Spleen (tissue), 11 donors: ENCODE data around the gene GATC. TPM values are rescaled to one million over a fixed set of nuclear protein-coding genes. Genes with fewer than 3 reads are reported as not detected.

Experiments used
- DNase-seq: peaks from one replicate; pipeline ENCODE4 v3.0.0-alpha.2; 2020
- H3K27ac ChIP-seq, 8 donors: fragments of 200-600 bp; sonication (generic) in 7 of 8; 1 replicate in 4 of 8; 2 replicates in 4 of 8; pipeline versions ENCODE4 v1.5.0 to v1.8.0; 2016 to 2021; ENCODE audit warnings: inconsistent platforms in 4 of 8, mild to moderate bottlenecking in 4 of 8, moderate library complexity in 1 of 8
- H3K27me3 ChIP-seq, 7 donors: fragments of 200-600 bp; sonication (generic) in 6 of 7; replicated peaks in 1 of 7; 1 replicate in 4 of 7; 2 replicates in 3 of 7; pipeline versions ENCODE4 v1.5.0 to v1.8.0; 2016 to 2021; ENCODE audit warnings: inconsistent platforms in 3 of 7, mild to moderate bottlenecking in 1 of 7
- H3K36me3 ChIP-seq, 6 donors: fragments of 200-600 bp; sonication (generic) in 5 of 6; 1 replicate in 4 of 6; 2 replicates in 2 of 6; pipeline versions ENCODE4 v1.5.0 to v1.8.0; 2016 to 2021; ENCODE audit warnings: inconsistent platforms in 2 of 6
- H3K4me1 ChIP-seq, 6 donors: fragments of 200-600 bp; sonication (generic) in 5 of 6; 1 replicate in 3 of 6; 2 replicates in 3 of 6; pipeline versions ENCODE4 v1.5.0 to v1.8.0; 2016 to 2021; ENCODE audit warnings: inconsistent platforms in 3 of 6
- H3K4me3 ChIP-seq, 8 donors: fragments of 200-600 bp; sonication (generic) in 7 of 8; 1 replicate in 4 of 8; 2 replicates in 4 of 8; pipeline versions ENCODE4 v1.5.0 to v1.8.0; 2016 to 2021; ENCODE audit warnings: inconsistent platforms in 4 of 8, mild to moderate bottlenecking in 4 of 8, moderate library complexity in 2 of 8
- H3K9me3 ChIP-seq, 8 donors: fragments of 200-600 bp; sonication (generic) in 7 of 8; 1 replicate in 4 of 8; 2 replicates in 4 of 8; pipeline versions ENCODE4 v1.5.0 to v1.8.0; 2016 to 2021; ENCODE audit warnings: inconsistent platforms in 4 of 8
- POLR2A ChIP-seq, 3 donors: fragments of 450-650 bp; IDR thresholded peaks; one replicate each; pipeline ENCODE4 v1.5.1; 2017; ENCODE audit warnings: antibody characterized with exemption in 3 of 3, mild to moderate bottlenecking in 1 of 3
- POLR2AphosphoS5 ChIP-seq, 3 donors: sonication (generic); formaldehyde crosslinking; IDR thresholded peaks; one replicate each; pipeline ENCODE4 v1.5.1; 2017; ENCODE audit warnings: antibody characterized with exemption in 3 of 3
- WGBS, 5 donors: extraction: QIAGEN DNeasy Blood & Tissue Kit in 3 of 5; methylation state at CpG; one replicate each; pipeline versions ENCODE4 v1.1.5 to v1.1.7; 2013 to 2018; 5-methylcytosine and 5-hydroxymethylcytosine counted together
- intact Hi-C: fragments of 100-400 bp; cut with DNase I; formaldehyde crosslinking; loops from one replicate; pipeline ENCODE4 v1.15.0; 2023; ENCODE audit warnings: low total_unique reads
- polyA plus RNA-seq, 3 donors: library from polyadenylated mRNA; stranded (reverse); fragments of 200-250 nt; gene quantifications; one replicate each; pipeline ENCODE4 v1.2.1, GENCODE V29; 2013
- total RNA-seq, 7 donors: library from RNA; depleted of rRNA in 3 of 7; stranded (reverse); fragments of >200 nt in 3 of 7; fragmentation: NEBNext Ultra II Directional in 4 of 7; extraction: Animal tissue kit (Norgen Biotek cat#: 25700) in 4 of 7; gene quantifications; one replicate each; pipeline versions ENCODE4 v1.1.0 to v1.2.1, GENCODE V29; 2016 to 2021
- TF ChIP-seq, protein P1 (sequence below), 11 experiments: fragments of 200-600 bp in 7 of 11; fragments of 450-650 bp in 4 of 11; sonication (generic) in 4 of 11; IDR thresholded peaks in 8 of 11; conservative IDR thresholded peaks in 3 of 11; 1 replicate in 7 of 11; 2 replicates in 4 of 11; pipeline versions ENCODE4 v1.4.0 to v1.8.0; 2016 to 2021; ENCODE audit warnings: antibody characterized with exemption in 11 of 11, inconsistent platforms in 4 of 11, mild to moderate bottlenecking in 1 of 11
- donor health status: healthy with polysubstance abuse.
- donor health status: DM: no; HTN: no; CAD: no; lungs with moderate emphysema.
- donor health status: DM: no; HTN: no; CAD: no.
- donor health status: Bipolar disorder and iron deficiency.
- donor health status: healthy.
- donor health status: DM: no; HTN: no; CAD: no.
- donor health status: DM: yes; HTN: yes; CAD: no.

The GATC gene
- total and polyA plus RNA-seq, 10 donors: 7.0 to 26.0 (median 20.2) TPM

- no peaks in the 10 kb centered on the region for H3K27me3 ChIP-seq
- peaks cover 0 to 25% (median 16%) of the 10 kb centered on the region in 6 donors for H3K36me3 ChIP-seq
- peak; percentile 74 for DNase-seq
- H3K4me3 ChIP-seq: peak overlapping the region; percentile 88 to 97 (median 94)
- TF ChIP-seq, protein P1, sequence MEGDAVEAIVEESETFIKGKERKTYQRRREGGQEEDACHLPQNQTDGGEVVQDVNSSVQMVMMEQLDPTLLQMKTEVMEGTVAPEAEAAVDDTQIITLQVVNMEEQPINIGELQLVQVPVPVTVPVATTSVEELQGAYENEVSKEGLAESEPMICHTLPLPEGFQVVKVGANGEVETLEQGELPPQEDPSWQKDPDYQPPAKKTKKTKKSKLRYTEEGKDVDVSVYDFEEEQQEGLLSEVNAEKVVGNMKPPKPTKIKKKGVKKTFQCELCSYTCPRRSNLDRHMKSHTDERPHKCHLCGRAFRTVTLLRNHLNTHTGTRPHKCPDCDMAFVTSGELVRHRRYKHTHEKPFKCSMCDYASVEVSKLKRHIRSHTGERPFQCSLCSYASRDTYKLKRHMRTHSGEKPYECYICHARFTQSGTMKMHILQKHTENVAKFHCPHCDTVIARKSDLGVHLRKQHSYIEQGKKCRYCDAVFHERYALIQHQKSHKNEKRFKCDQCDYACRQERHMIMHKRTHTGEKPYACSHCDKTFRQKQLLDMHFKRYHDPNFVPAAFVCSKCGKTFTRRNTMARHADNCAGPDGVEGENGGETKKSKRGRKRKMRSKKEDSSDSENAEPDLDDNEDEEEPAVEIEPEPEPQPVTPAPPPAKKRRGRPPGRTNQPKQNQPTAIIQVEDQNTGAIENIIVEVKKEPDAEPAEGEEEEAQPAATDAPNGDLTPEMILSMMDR (IDR thresholded peaks at IDR 0.05 in 8 of 11, conservative IDR thresholded peaks at IDR 0.05 in 3 of 11): no peak
- TF ChIP-seq POLR2A (IDR thresholded peaks at IDR 0.05): no peak
- TF ChIP-seq POLR2AphosphoS5 (IDR thresholded peaks at IDR 0.05): no peak
- no peaks in the 10 kb centered on the region for H3K9me3 ChIP-seq
- peak overlapping the region; percentile 93 to 99 (median 98) for H3K27ac ChIP-seq
- H3K4me1 ChIP-seq: peaks cover 28 to 81% (median 57%) of the 10 kb centered on the region in 6 donors
- intact Hi-C loops: no loop called here
- WGBS, 5 donors: 65 to 74% (median 71%) methylated on average over 26 of the region's 26 CpGs
Measured at GRCh38 chr12:120470150-120470784, 24.0 kb downstream of the GATC start.

- H3K27me3 ChIP-seq: no peaks in the 10 kb centered on the region
- H3K4me3 ChIP-seq: no peak overlapping the region
- no peaks in the 10 kb centered on the region for H3K9me3 ChIP-seq
- no peak overlapping the region for H3K27ac ChIP-seq
- intact Hi-C loops: no loop called here
- peaks cover 0 to 3% (median under 1%) of the 10 kb centered on the region in 6 donors for H3K36me3 ChIP-seq
- TF ChIP-seq POLR2AphosphoS5 (IDR thresholded peaks at IDR 0.05) (no peak), POLR2A (IDR thresholded peaks at IDR 0.05) (no peak)
- TF ChIP-seq, protein P1 (IDR thresholded peaks at IDR 0.05 in 8 of 11, conservative IDR thresholded peaks at IDR 0.05 in 3 of 11): no peak
- no peak for DNase-seq
- H3K4me1 ChIP-seq: peaks cover 6 to 69% (median 36%) of the 10 kb centered on the region in 6 donors
Measured at GRCh38 chr12:120472521-120472920, 26.3 kb downstream of the GATC start.

DNA sequence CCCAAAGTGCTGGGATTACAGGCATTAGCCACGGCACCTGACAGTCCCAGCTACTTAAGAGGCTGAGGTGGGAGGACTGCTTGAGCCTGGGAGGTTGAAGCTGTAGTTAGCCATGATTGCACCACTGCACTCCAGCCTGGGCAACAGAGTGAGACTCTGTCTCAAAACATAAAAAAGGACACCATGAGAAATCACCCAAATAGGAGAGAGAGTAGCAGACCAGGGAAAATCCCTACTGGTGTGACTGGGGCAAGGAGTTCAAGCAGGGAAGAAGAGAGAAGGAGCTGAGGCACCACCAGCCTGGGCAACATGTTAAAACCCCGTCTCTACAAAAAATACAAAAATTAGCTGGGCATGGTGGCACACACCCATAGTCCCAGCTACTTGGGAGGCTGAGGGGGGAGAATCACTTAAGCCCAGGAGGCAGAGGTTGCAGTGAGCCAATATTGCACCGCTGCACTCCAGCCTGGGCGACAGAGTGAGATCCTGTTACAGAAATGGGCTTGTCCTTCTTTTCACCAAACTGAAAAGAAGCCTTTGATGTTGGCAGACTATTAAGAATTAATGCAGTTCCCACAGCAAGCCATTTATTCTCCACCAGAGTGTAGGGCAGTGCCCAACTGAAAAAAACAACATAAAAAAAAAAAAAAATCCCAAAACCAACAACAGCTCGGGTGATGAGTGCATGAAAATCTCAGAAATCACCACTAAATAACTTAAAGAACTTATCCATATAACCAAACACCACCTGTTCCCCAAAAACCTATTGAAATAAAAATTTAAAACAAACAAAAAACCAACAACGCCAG, 27.8 kb downstream of the GATC start:
- H3K27me3 ChIP-seq: no peaks in the 10 kb centered on the region
- H3K4me1 ChIP-seq: peaks cover 4 to 57% (median 26%) of the 10 kb centered on the region in 6 donors
- WGBS, 5 donors: 78 to 86% (median 82%) methylated on average over 6 of the region's 6 CpGs
- TF ChIP-seq POLR2AphosphoS5 (IDR thresholded peaks at IDR 0.05): no peak
- TF ChIP-seq POLR2A (IDR thresholded peaks at IDR 0.05): no peak
- TF ChIP-seq, protein P1 (IDR thresholded peaks at IDR 0.05 in 8 of 11, conservative IDR thresholded peaks at IDR 0.05 in 3 of 11): no peak
- H3K27ac ChIP-seq: peak overlapping the region in 1 of 8 donors; percentile 22
- intact Hi-C loops: no loop called here
- H3K4me3 ChIP-seq: no peak overlapping the region
- H3K9me3 ChIP-seq: no peaks in the 10 kb centered on the region
- DNase-seq: no peak
- H3K36me3 ChIP-seq: no peaks in the 10 kb centered on the region

- Histone ChIP-seq H3K4me3 (no peak overlapping the region), H3K36me3 (no peaks in the 10 kb centered on the region), H3K27me3 (no peaks in the 10 kb centered on the region), H3K9me3 (no peaks in the 10 kb centered on the region), H3K27ac (peak overlapping the region in 2 of 8 donors; percentile 3 to 22), H3K4me1 (peaks cover 4 to 60% (median 26%) of the 10 kb centered on the region in 6 donors)
- WGBS, 5 donors: 5 to 28% (median 15%) methylated on average over 2 of the region's 2 CpGs
- DNase-seq: no peak
- intact Hi-C loops: no loop called here
- TF ChIP-seq POLR2A (IDR thresholded peaks at IDR 0.05) (no peak), POLR2AphosphoS5 (IDR thresholded peaks at IDR 0.05) (peak in 1 of 3 donors; percentile 41)
Measured at GRCh38 chr12:120474616-120474960, 28.3 kb downstream of the GATC start.
